ENCODE measurements around the gene DPH2.

DNA sequence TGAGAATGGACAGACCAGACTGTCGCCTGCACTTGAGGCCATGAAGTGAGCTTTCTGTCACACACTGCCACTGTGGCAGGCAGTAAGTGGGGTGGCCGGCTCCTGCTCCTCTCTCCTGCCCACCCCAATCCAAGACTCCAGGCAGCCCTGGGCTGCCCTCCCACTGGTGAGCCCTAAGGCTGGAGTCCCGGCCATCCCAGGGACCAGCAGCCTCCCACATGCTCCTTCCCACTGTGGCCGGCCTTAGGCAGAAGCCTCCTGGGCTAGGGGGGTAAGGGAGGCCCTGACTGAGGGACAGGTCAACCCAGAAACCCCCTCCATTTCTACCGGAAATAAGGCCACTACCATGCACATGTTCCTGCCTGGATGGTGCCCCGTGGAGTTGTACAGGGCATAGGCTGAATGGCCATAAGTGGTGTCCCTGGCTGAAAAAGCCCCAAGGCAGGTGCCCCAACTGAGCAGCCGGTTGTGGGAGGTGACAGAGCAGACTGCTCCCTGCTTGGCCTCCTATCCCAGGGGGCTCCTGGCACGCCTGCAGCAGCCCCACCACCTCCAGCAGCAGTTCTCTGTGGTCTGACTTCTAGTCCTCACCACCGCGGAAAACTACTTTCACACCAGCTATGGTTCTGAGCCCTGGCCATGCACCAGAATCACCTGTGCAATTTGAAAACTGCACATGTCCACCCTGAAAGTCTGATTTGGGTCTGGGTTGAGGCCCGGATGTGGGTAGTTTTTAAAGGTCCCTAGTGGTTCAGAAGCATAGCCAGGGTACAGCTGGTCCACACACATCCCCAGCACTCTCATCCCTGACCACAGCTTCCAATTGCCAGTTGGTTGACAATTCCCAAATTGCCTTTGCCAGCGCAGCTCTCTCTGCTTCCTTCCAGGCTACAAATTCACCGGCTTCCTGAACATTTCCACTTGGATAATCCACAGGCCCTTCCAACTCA lies 37.8 kb upstream of the DPH2 start:
- no peak for TF ChIP-seq CTCF (IDR thresholded peaks at IDR 0.05)
- no peak for TF ChIP-seq EZH2 (IDR thresholded peaks at IDR 0.05)
- no peak for TF ChIP-seq EZH2phosphoT487 (IDR thresholded peaks at IDR 0.05)

Measured in neural progenitor cell (in vitro differentiated cells).